Right ventricle myocardium inferior (tissue), 1 donor: ENCODE data around the gene CACNA1H. TPM values are rescaled to one million over a fixed set of nuclear protein-coding genes. Genes with fewer than 3 reads are reported as not detected.
A peak's percentile ranks its signal among the peaks of the same experiment; 100 is the strongest.

ENCODE experiments used
- ATAC-seq: fragments of 200-7000 bp; cut with Tn5 transposase; one replicate; pipeline ENCODE4 v1.9.1; 2020; ENCODE audit warnings: mild to moderate bottlenecking, moderate library complexity
- DNase-seq: peaks from one replicate; pipeline ENCODE4 v3.0.0; 2021; ENCODE audit errors: missing footprints
- intact Hi-C: fragments of 100-400 bp; cut with DNase I; formaldehyde crosslinking; loops from one replicate; pipeline ENCODE4 v1.11.0; 2022
- total RNA-seq: library from RNA; stranded (reverse); fragmentation: NEBNext Ultra II Directional; extraction: Animal tissue kit (Norgen Biotek cat#: 25700); gene quantifications from one replicate; pipeline ENCODE4 v1.2.1, GENCODE V29; 2021
- donor health status: DM: no; HTN: yes; CAD: no; lungs with severe emphysema.

The CACNA1H gene
- total RNA-seq, 1 donor from 2014 or later: 6.0 TPM

DNA sequence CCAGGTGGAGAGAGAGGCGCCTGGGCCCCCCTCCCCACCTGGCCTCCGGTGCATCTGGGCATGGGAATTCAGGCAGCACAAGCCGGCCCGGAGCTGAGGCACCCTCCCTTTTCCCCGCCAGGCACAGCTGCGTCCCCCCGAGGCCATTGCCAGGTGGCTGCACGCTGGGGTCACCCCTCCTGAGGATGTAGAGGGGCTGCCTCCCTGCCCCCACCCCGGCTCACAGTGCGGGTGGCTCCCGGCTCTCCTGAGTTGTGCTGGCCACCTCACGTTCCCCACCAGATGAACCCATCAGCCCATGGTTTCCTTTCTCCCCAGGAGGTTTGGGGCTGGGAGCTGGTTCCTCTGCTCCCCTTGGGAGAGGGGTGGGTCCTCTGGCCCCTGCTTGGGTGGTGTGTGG, 12.6 kb downstream of the CACNA1H start:
- ATAC-seq: no peak
- no peak for DNase-seq
- intact Hi-C loops: no loop called here

DNA sequence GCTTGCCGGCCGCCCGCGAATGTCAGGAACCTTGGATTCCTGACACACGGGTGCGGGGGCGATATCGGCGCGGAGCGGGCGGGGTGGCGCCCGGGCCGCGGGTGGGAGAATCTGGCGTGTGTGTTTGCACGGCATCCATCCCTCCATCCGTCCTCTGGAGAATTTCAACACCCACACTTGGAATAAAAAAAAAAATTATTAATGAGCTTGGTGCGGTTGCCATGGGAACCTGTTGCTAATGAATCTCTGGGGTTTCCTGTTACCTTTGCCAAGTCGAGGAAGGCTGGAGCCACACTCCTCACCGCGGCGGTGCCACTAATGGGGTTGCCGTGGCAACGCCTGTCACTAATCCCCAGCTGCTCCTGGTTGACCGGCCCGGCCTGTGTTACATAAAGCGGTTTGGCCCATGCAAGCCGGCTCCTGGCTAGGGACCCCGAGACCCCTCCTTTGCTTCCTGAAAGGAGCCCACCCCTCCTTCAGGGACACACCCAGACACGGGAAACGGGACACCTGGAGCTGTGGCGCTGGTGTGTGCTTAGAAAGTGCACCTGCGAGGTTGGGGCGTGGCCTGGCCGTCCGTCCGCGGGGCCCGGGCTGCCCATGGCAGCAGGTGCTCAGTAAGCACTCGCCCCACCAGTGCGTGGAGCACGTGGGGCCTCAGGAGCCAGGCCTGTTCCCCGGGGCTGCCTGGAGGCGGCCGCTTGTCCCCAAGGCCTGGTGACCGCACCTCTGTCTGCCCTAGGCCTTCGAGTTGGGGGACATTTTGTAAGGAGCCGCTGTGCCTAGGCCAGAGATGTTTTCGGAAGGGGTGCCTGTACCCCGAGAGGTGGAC, 14.6 kb downstream of the CACNA1H start:
- DNase-seq (no peak), ATAC-seq (no peak)
- intact Hi-C loops: no loop called here

DNA sequence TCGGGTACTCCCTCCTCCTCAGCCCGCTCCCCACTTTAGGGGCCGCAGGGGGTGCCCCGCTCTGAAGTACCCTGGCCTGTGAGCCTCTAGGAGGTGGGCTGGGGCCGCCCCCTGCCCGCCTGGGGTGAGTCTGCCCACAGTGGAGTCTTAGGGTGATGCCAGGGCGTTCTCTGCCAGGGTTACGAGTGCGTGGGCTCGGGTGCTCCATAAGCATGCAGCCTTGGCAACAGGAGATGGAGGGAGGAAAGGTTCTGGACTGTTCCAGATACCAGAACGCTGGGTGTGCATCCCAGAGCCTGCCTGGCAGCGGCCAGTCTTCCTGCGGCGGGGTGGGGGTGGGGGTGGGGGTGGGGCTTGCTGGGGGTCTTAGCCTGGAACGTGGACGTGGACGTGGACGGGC, 15.9 kb downstream of the CACNA1H start:
- intact Hi-C loops: no loop called here
- no peak for ATAC-seq

GRCh38 chr16:1169285-1170075, 16.6 kb downstream of the CACNA1H start:
- DNase-seq (no peak), ATAC-seq (peak; percentile 32)
- intact Hi-C loops: no loop called here

More for the DNA sequence above, 15.9 kb downstream of the CACNA1H start:
- no peak for DNase-seq

- intact Hi-C loops: no loop called here
- no peak for DNase-seq
- ATAC-seq: no peak
Observed at GRCh38 chr16:1170076-1170418, 17.1 kb downstream of the CACNA1H start.

DNA sequence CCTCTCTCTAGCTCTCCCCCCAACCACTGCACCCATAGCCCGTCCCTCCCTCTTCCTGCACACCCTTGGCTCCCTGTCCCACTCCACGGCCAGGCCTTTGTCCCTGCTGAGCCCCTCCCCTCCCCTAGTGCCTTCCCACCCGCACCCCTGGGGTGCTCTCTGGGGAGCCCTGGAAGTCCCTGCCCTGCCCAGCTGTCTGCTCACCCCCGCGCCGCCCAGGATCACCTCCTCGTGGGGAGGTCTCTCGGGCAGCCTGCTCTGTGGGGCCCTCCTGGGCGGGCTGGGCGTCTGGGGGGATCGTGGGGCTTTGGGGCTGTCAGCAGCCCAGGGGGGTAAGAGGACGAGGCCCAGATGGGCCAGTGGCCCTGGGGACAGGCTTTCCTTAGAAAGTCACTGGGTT, 18.1 kb downstream of the CACNA1H start:
- intact Hi-C loops: no loop called here
- no peak for ATAC-seq

DNA sequence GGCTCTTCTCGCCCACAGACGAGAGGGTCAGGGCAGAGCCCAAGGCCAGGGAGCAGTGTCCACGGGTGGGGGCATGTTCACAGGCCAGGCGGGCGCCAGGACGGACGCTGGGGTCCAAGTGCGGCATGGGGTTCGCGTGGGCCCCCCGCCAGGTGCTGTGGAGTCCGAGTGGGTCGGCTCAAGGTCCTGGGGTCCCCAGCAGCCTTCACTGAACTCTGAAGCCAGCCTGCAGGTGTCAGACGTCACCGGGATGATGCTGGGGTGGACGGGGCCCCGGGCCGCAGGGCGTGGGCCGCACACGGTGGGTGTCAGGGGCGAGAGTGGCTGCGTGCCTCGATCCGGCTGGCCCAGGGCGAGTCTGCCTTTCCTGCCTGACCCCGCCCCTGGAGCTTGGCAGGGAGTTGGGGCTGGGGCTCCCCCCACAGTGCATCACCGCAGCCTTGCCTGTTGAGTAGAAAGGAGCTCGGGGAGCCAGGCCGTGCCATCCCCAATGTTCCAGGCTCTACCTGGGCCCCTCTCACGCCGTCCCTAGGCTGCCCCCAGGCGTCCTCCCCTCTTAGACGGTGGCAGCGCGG, 19.0 kb downstream of the CACNA1H start:
- intact Hi-C loops: no loop called here
- ATAC-seq (no peak), DNase-seq (no peak)

More for the DNA sequence above, 18.1 kb downstream of the CACNA1H start:
- DNase-seq: no peak

DNA sequence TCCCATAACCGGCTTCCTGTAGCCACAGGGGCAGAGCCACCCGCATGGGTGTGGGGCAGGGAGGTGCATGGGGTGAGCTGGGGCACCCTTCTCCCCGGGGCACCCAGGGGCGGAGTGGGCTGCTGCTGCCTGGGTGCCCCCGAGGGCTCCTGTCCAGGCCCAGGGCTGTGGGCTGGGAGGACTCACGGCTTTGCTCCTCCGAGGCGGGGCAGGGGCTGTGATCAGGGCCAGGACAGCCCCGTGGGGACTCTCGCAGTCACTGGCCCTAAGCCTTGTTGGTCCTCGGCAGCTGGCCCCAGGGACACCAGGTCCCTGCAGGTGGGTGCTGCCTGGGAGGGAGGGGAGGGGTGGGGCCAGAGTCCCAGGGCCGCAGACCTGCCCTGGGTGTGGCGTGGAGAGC, 19.7 kb downstream of the CACNA1H start:
- intact Hi-C loops: no loop called here
- DNase-seq (no peak), ATAC-seq (no peak)

- DNase-seq (no peak), ATAC-seq (no peak)
- intact Hi-C loops: no loop called here
Observed at GRCh38 chr16:1173788-1174451, 21.0 kb downstream of the CACNA1H start.

DNA sequence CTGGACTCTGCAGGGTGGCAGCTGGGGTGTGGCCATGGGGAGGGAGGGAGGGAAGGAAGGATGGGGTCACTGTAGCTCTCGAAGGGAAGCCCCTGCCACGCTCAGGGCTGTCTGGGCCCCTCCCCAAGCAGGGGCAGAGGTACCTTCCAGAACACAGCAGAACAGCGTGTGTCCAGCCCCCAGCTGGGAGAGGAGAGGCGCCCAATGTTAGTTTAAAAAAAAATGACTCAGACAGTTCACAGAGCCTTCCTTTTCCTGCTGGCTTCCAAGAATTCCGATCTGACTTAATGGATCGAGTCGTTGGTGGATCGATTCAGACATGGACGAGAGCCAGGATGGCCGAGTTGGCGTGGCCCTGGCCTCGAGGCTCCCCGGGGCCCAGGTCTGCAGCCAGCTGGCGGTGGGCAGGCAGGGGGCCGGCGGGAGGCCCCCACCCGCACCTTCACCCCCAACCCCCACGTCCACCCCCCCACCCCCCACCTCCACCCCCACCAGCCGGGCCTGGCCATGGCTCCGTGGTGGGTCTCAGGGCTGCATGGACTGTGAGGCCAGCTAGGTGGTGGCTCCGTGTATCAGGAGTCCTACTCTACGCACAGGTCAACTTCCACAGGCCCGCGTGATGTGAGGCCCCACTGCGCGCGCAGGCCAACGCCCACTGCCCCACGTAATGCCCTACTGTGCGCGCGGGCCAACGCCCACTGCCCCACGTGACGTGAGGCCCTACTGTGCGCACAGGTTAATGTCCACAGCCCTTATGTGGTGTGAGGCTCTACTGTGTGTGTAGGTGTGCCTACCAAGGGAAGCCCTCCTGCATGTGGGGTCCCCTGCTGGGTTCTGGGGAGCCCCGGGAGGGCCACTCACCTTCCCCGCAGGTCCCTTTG, 21.8 kb downstream of the CACNA1H start:
- DNase-seq (no peak), ATAC-seq (no peak)
- intact Hi-C loops: no loop called here

DNA sequence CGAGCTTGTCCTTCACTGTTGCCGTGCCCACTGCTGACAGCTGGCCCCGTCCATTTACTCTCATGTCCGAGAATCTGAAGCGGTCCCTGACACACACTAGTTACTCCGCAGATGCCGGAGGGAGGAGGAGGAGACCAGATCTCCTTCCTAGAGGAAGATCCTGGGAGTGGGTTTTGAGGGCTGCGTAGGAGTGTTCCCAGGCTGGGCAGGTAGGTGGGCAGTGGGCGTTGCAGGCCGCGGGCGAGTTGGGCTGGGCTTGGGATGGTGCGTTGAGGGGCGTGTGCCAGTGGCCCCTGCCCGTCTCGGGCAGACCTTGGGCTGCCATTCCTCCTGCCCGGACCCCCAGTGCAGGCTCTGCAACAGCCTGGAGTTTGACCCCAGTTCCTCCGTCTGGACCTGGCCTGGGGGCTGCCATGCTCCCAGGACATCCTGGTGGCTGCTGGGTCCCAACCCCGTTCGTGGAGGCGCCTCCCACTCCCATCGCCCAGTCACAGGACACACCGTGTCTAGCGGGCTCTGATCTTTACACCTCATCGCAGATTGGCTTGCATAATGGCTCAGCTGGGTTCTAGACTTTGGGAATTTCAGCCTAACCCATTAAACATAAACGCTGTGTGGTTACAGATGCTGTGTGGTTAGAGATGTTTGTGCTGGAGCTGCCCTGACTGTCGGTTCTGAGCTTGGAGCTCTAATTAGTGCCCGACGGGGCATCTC, 22.8 kb downstream of the CACNA1H start:
- intact Hi-C loops: no loop called here
- no peak for DNase-seq
- ATAC-seq: no peak

- intact Hi-C loops: no loop called here
- ATAC-seq (no peak), DNase-seq (no peak)
Observed at GRCh38 chr16:1176280-1176897, 23.5 kb downstream of the CACNA1H start.

- ATAC-seq: no peak
- no peak for DNase-seq
- intact Hi-C loops: no loop called here
Observed at GRCh38 chr16:1177053-1177452, 24.1 kb downstream of the CACNA1H start.

DNA sequence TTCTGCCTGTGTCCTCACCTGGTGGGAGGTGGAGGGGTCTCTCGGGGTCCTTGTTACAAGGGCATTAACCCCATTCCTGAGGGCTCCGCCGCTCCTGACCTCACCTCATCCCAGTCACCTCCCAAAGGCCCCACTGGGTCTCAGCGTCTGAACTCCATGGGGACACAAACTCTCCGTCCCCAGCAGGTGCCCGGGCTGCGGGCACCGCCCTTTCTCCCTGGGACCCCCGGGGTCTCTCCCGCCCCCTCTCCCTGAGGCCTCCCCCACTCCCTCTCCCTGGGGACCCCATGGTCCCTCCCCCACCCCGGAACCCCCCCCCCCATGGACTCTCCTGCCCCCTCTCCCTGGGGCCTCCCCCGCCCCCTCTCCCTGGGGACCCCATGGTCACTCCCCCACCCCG, 24.8 kb downstream of the CACNA1H start:
- intact Hi-C loops: no loop called here
- ATAC-seq: no peak
- DNase-seq: no peak

DNA sequence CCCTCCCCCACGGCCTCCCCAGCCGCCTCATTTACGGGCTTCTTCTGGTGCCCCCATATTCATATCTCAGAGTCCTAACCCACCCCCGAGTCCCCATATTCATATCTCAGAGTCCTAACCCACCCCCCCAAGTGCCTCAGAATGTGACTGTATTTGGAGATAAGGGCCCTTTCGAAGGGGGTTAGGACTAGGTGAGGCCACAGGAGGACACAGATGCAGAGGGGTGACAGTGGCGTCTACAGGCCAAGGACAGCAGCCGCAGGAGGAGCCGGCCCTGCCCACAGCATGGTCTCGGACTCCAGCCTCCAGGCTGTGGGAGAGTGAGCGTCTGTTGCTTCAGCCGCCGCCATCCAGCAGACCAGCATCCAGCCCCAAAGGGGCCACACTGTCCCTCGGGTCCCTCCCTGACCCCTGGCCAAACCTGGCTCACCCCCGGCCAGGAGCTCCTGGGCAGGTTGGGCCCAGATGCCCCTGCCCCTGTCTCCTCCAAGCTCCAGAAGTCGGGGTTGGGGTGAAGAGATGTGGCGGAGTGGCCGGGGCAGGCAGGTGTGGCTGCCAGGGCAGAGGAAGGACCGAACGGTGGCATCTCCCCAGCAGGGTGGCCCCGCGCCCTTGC, 25.5 kb downstream of the CACNA1H start:
- intact Hi-C loops: no loop called here
- DNase-seq: no peak
- no peak for ATAC-seq

DNA sequence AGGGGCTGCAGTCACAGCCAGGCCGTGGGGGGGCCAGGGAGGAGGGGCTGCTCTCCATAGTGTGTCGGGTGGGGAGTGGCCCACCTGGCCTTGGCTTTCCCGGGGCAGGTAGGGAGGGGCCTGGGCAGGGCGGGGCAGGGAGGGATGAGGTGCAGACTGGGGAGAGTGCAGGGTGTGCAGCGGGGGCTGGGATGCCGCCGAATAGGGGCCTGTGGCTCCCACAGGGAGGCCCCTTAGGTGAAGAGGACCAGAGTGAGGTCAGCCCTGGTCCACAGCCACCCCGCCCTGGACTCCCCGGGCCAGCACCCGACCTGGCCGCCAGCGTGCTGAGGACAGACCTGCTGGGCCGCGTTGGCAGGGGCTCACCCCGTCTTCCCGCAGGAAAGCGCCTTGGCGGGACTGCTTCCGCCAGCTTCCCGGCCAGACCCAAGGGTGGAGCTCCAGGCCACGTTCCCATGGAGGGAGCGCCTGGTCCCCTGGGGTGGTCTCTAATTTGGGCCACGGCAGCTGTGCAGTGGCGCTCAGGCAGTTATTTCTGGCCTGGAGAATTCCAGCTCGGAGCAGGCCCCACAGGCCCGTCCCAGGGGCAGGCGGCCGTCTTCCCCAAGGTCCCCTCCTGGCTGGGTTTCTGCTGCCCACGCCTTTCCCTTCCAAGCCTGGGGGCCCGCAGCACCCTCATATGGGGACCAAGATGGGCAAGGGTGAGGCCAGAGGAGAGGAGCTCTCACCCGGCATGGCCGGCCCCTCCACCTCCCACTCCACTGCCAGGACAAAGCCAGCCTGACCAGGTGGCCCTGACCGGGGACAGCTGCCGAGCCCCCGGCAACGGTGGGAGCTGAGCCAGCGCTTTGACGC, 27.9 kb downstream of the CACNA1H start:
- DNase-seq: no peak
- intact Hi-C loops: loop anchor here (2.0 kb wide), 1 partner anchor 24 kb away; no protein-coding TSS in a partner anchor

More for the DNA sequence above, 27.9 kb downstream of the CACNA1H start:
- peak; percentile 38 for ATAC-seq
